ENCODE data around the gene ACTR2.
A peak's percentile ranks its signal among the peaks of the same experiment; 100 is the strongest.

Gene ACTR2

DNA sequence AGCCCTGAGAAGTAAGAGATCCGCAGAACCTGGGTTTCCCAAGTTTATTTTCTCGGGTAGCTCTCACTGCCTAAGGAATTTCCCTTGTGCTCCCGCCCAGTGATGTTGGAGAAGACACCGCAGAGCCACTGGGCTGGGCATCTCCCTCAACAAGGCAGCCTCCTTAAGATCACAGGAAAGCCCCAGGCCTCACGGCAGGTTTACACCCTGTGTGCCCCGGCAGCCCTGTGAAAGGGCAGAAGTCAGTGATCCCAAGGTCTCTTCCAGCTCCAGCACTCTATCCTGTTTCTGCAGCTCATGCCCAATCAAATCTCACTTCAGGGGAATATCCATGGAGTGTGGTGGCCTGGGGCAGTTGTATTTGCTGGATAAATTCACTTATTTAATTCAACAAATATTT lies 66.5 kb downstream of the ACTR2 start:
- Histone ChIP-seq H3K4me3 (IDR thresholded peaks at IDR 0.05; ENCODE audit: insufficient read depth, low read depth, low read length) (no peak overlapping the region), H3K27ac (no peak overlapping the region), H3K4me2 (no peak overlapping the region), H3K79me2 (ENCODE audit: insufficient read depth, low read depth) (no peaks in the 10 kb centered on the region), H3K36me3 (ENCODE audit: insufficient read depth) (no peaks in the 10 kb centered on the region), H2AFZ (ENCODE audit: low read depth) (no peak overlapping the region), H3K27me3 (ENCODE audit: insufficient read depth, low read depth) (no peaks in the 10 kb centered on the region), H3K4me1 (ENCODE audit: low read depth, poor library complexity, severe bottlenecking) (peaks cover 14% of the 10 kb centered on the region), H4K20me1 (ENCODE audit: insufficient read depth) (no peaks in the 10 kb centered on the region), H3K9ac (no peak overlapping the region)
- TF ChIP-seq, protein P1, sequence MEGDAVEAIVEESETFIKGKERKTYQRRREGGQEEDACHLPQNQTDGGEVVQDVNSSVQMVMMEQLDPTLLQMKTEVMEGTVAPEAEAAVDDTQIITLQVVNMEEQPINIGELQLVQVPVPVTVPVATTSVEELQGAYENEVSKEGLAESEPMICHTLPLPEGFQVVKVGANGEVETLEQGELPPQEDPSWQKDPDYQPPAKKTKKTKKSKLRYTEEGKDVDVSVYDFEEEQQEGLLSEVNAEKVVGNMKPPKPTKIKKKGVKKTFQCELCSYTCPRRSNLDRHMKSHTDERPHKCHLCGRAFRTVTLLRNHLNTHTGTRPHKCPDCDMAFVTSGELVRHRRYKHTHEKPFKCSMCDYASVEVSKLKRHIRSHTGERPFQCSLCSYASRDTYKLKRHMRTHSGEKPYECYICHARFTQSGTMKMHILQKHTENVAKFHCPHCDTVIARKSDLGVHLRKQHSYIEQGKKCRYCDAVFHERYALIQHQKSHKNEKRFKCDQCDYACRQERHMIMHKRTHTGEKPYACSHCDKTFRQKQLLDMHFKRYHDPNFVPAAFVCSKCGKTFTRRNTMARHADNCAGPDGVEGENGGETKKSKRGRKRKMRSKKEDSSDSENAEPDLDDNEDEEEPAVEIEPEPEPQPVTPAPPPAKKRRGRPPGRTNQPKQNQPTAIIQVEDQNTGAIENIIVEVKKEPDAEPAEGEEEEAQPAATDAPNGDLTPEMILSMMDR (conservative IDR thresholded peaks at IDR 0.05; ENCODE audit: low read depth, low read length), result no peak

DNA sequence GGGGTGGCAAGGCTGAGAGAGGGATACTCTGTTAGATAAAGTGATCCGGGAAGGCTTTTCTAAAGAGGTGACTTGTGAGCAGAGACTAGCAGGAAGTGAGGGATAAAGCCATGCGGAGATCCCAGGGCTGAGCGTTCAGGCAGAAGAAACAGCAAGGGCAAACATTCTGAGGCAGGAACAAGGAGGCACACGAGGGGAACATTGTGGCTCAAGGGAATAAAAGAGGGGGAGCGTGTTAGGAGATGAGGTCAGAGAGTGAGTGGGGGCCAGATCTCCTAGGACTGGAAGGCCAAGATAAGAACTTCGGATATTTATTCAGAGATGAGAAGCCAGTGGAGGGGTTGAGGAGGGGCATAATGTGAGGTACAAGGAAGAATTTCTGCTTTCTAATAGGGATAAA lies 67.1 kb downstream of the ACTR2 start:
- Histone ChIP-seq H2AFZ (ENCODE audit: low read depth) (no peak overlapping the region), H3K4me1 (ENCODE audit: low read depth, poor library complexity, severe bottlenecking) (peaks cover 20% of the 10 kb centered on the region)

DNA sequence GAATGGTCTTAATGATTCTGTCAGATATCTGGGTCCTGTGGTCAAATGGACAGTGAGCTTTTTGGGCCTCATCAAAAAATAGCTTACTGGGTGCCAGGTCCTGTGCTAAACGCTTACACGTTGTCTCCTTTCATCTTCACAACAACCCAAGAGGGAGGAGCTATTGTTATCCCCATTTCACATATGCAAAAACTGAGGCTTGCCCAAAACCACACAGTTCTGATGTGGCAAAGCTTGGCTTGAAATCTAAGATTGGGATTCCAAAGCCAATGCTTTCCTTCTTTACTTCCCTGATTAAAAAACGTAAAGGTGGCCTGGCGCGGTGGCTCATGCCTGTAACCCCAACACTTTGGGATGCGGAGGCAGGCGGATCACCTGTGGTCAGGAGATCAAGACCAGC lies 69.3 kb downstream of the ACTR2 start:
- TF ChIP-seq, protein P1 (conservative IDR thresholded peaks at IDR 0.05; ENCODE audit: low read depth, low read length), result no peak
- H3K9ac ChIP-seq, result no peak overlapping the region
- 0 out of 2 replicates have a peak overlapping the region, but pooled peaks have one; percentile 22 for H3K4me2 ChIP-seq

More for the DNA sequence above, 67.1 kb downstream of the ACTR2 start:
- H4K20me1 ChIP-seq (ENCODE audit: insufficient read depth), result no peaks in the 10 kb centered on the region
- no peak overlapping the region for H3K27ac ChIP-seq
- no peaks in the 10 kb centered on the region for H3K27me3 ChIP-seq (ENCODE audit: insufficient read depth, low read depth)
- H3K4me3 ChIP-seq (IDR thresholded peaks at IDR 0.05; ENCODE audit: insufficient read depth, low read depth, low read length), result no peak overlapping the region
- no peaks in the 10 kb centered on the region for H3K36me3 ChIP-seq (ENCODE audit: insufficient read depth)
- H3K9ac ChIP-seq, result no peak overlapping the region
- TF ChIP-seq, protein P1 (conservative IDR thresholded peaks at IDR 0.05; ENCODE audit: low read depth, low read length), result no peak
- H3K79me2 ChIP-seq (ENCODE audit: insufficient read depth, low read depth), result no peaks in the 10 kb centered on the region
- H3K4me2 ChIP-seq, result no peak overlapping the region

DNA sequence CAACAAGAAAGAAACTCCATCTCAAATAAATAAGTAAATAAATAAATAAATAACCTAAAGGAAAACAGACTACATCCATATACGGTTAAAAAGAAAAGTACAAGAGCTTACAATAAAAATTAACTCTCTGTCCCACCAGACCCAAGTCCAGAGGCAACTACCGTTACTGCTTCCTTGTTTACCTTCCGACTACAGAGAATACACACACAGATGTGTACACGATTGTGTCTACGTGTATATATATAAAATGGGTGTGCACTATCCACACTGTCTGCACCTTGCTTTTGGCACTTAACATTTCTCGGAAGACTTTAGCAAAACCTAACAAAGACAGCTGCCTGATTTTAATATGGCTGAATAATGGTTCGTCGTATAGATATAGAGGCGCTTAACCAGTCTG lies 69.9 kb downstream of the ACTR2 start:
- no peak overlapping the region for H3K9ac ChIP-seq
- no peak overlapping the region for H3K27ac ChIP-seq
- H3K4me3 ChIP-seq (IDR thresholded peaks at IDR 0.05; ENCODE audit: insufficient read depth, low read depth, low read length), result no peak overlapping the region
- no peaks in the 10 kb centered on the region for H3K79me2 ChIP-seq (ENCODE audit: insufficient read depth, low read depth)
- H4K20me1 ChIP-seq (ENCODE audit: insufficient read depth), result no peaks in the 10 kb centered on the region
- H3K36me3 ChIP-seq (ENCODE audit: insufficient read depth), result no peaks in the 10 kb centered on the region
- H3K27me3 ChIP-seq (ENCODE audit: insufficient read depth, low read depth), result no peaks in the 10 kb centered on the region
- H3K4me1 ChIP-seq (ENCODE audit: low read depth, poor library complexity, severe bottlenecking), result peaks cover 47% of the 10 kb centered on the region
- H3K4me2 ChIP-seq, result no peak overlapping the region
- TF ChIP-seq, protein P1 (conservative IDR thresholded peaks at IDR 0.05; ENCODE audit: low read depth, low read length), result no peak
- H2AFZ ChIP-seq (ENCODE audit: low read depth), result no peak overlapping the region

More for the DNA sequence above, 69.3 kb downstream of the ACTR2 start:
- Histone ChIP-seq H2AFZ (ENCODE audit: low read depth) (no peak overlapping the region), H3K4me3 (IDR thresholded peaks at IDR 0.05; ENCODE audit: insufficient read depth, low read depth, low read length) (no peak overlapping the region), H3K27ac (no peak overlapping the region), H3K36me3 (ENCODE audit: insufficient read depth) (no peaks in the 10 kb centered on the region), H3K27me3 (ENCODE audit: insufficient read depth, low read depth) (no peaks in the 10 kb centered on the region), H3K79me2 (ENCODE audit: insufficient read depth, low read depth) (no peaks in the 10 kb centered on the region), H3K4me1 (ENCODE audit: low read depth, poor library complexity, severe bottlenecking) (peaks cover 42% of the 10 kb centered on the region), H4K20me1 (ENCODE audit: insufficient read depth) (no peaks in the 10 kb centered on the region)
